H9 (cell line): Measurements from ENCODE around the gene NVL. TPM values are rescaled to one million over a fixed set of nuclear protein-coding genes. Genes with fewer than 3 reads are reported as not detected.

ENCODE experiments used
- DNase-seq: peaks from one replicate; pipeline ENCODE4 v3.0.0-alpha.2; 2017
- H2AFZ ChIP-seq: one replicate; pipeline ENCODE4 v1.6.1; 2013; ENCODE audit warnings: mild to moderate bottlenecking, low read length, control low read depth, moderate library complexity
- H2AK5ac ChIP-seq: 2 replicates; pipeline ENCODE4 v1.6.1; 2013; ENCODE audit warnings: low read length, control low read depth, mixed read lengths; ENCODE audit not compliant: insufficient read length
- H2BK120ac ChIP-seq: one replicate; pipeline ENCODE4 v1.6.1; 2013; ENCODE audit warnings: low read depth, mild to moderate bottlenecking, low read length, control low read depth, inconsistent platforms; ENCODE audit not compliant: poor library complexity, severe bottlenecking
- H2BK12ac ChIP-seq: 2 replicates; pipeline ENCODE4 v1.6.1; 2013; ENCODE audit warnings: low read length, control low read depth, mixed read lengths, low read depth; ENCODE audit not compliant: insufficient read length
- H2BK15ac ChIP-seq: 2 replicates; pipeline ENCODE4 v1.6.1; 2013; ENCODE audit warnings: low read depth, low read length, control low read depth
- H2BK20ac ChIP-seq: one replicate; pipeline ENCODE4 v1.6.1; 2013; ENCODE audit warnings: low read depth, mild to moderate bottlenecking, low read length, control low read depth, inconsistent platforms; ENCODE audit not compliant: poor library complexity, severe bottlenecking
- H2BK5ac ChIP-seq: 2 replicates; pipeline ENCODE4 v1.6.1; 2013; ENCODE audit warnings: low read length, control low read depth, mixed read lengths; ENCODE audit not compliant: insufficient read length
- H3K14ac ChIP-seq: 2 replicates; pipeline ENCODE4 v1.6.1; 2013; ENCODE audit warnings: low read length, control low read depth; ENCODE audit not compliant: insufficient read depth
- H3K18ac ChIP-seq: 2 replicates; pipeline ENCODE4 v1.6.1; 2013; ENCODE audit warnings: low read depth, mild to moderate bottlenecking, mixed read lengths, low read length, control low read depth; ENCODE audit not compliant: insufficient read length
- H3K23ac ChIP-seq: 2 replicates; pipeline ENCODE4 v1.6.1; 2013; ENCODE audit warnings: low read length, control low read depth, mixed read lengths, low read depth; ENCODE audit not compliant: insufficient read length
- H3K23me2 ChIP-seq: 2 replicates; pipeline ENCODE4 v1.6.1; 2013; ENCODE audit warnings: low read depth, mild to moderate bottlenecking, mixed read lengths, low read length, control low read depth; ENCODE audit not compliant: insufficient read length, poor library complexity, severe bottlenecking
- H3K27ac ChIP-seq: 2 replicates; pipeline ENCODE4 v1.5.1; 2013; ENCODE audit warnings: low read length, control low read depth, mixed read lengths, low read depth; ENCODE audit not compliant: insufficient read length
- H3K27me3 ChIP-seq: 2 replicates; pipeline ENCODE4 v1.6.1; 2013; ENCODE audit warnings: low read length, control low read depth, inconsistent platforms; ENCODE audit not compliant: insufficient read depth
- H3K4ac ChIP-seq: 2 replicates; pipeline ENCODE4 v1.6.1; 2013; ENCODE audit warnings: low read depth, mild to moderate bottlenecking, control low read depth, inconsistent platforms, low read length, moderate library complexity
- H3K4me1 ChIP-seq: 2 replicates; pipeline ENCODE4 v1.6.1; 2013; ENCODE audit warnings: low read length, control low read depth, inconsistent platforms; ENCODE audit not compliant: insufficient read depth
- H3K4me2 ChIP-seq: 2 replicates; pipeline ENCODE4 v1.6.1; 2013; ENCODE audit warnings: low read length, control low read depth, mixed read lengths; ENCODE audit not compliant: insufficient read length, insufficient read depth
- H3K56ac ChIP-seq: 2 replicates; pipeline ENCODE4 v1.6.1; 2013; ENCODE audit warnings: low read depth, mild to moderate bottlenecking, mixed read lengths, low read length, control low read depth; ENCODE audit not compliant: insufficient read length
- H3K79me1 ChIP-seq: 2 replicates; pipeline ENCODE4 v1.6.1; 2013; ENCODE audit warnings: low read depth, mild to moderate bottlenecking, moderate library complexity, low read length, control low read depth, inconsistent platforms; ENCODE audit not compliant: insufficient read depth, poor library complexity, severe bottlenecking
- H3K79me2 ChIP-seq: 2 replicates; pipeline ENCODE4 v1.6.1; 2013; ENCODE audit warnings: low read length, control low read depth, inconsistent platforms; ENCODE audit not compliant: insufficient read depth
- H3K9ac ChIP-seq: 2 replicates; pipeline ENCODE4 v1.6.1; 2013; ENCODE audit warnings: low read length, control low read depth, mixed read lengths; ENCODE audit not compliant: insufficient read length; ENCODE audit errors: extremely low read depth
- H3K9me3 ChIP-seq: one replicate; pipeline ENCODE4 v1.6.1; 2013; ENCODE audit warnings: low read depth, low read length, inconsistent platforms; ENCODE audit not compliant: control insufficient read depth
- H3T11ph ChIP-seq: one replicate; pipeline ENCODE4 v1.6.1; 2013; ENCODE audit warnings: mild to moderate bottlenecking, low read length, control low read depth, inconsistent platforms
- H4K20me1 ChIP-seq: one replicate; pipeline ENCODE4 v1.6.1; 2013; ENCODE audit not compliant: control insufficient read depth, insufficient read length, insufficient read depth
- H4K5ac ChIP-seq: 2 replicates; pipeline ENCODE4 v1.6.1; 2013; ENCODE audit warnings: low read depth, mild to moderate bottlenecking, mixed read lengths, low read length, control low read depth; ENCODE audit not compliant: insufficient read length
- H4K8ac ChIP-seq: replicated peaks from 2 replicates; pipeline ENCODE4 v1.6.1; 2013; ENCODE audit warnings: low read length, control low read depth, mixed read lengths, low read depth; ENCODE audit not compliant: insufficient read length
- H4K91ac ChIP-seq: 2 replicates; pipeline ENCODE4 v1.6.1; 2013; ENCODE audit warnings: low read depth, mild to moderate bottlenecking, moderate library complexity, mixed read lengths, low read length, control low read depth; ENCODE audit not compliant: insufficient read length
- H3K27ac Mint-ChIP-seq, 3 experiments: 2 replicates in 2 of 3; 3 replicates in 1 of 3; pipeline ENCODE4 v1.8.0; 2020 to 2021; ENCODE audit warnings: mixed read lengths in 3 of 3, mild to moderate bottlenecking in 1 of 3, moderate library complexity in 1 of 3
- H3K27me3 Mint-ChIP-seq: 2 replicates; pipeline ENCODE4 v1.8.0; 2021; ENCODE audit warnings: low read depth, mild to moderate bottlenecking, moderate library complexity, mixed read lengths
- H3K36me3 Mint-ChIP-seq, 3 experiments: 2 replicates in 2 of 3; 3 replicates in 1 of 3; pipeline ENCODE4 v1.8.0; 2020 to 2021; ENCODE audit warnings: low read depth in 3 of 3, mixed read lengths in 3 of 3; ENCODE audit not compliant: insufficient read depth in 1 of 3
- H3K4me1 Mint-ChIP-seq, 2 experiments: 2 replicates each; pipeline ENCODE4 v1.8.0; 2020; ENCODE audit warnings: mixed read lengths in 2 of 2
- H3K4me3 Mint-ChIP-seq, 2 experiments: 2 replicates in 1 of 2; 3 replicates in 1 of 2; pipeline ENCODE4 v1.8.0; 2020 to 2021; ENCODE audit warnings: mild to moderate bottlenecking in 2 of 2, mixed read lengths in 2 of 2, moderate library complexity in 1 of 2
- H3K9me3 Mint-ChIP-seq, 2 experiments: 2 replicates in 1 of 2; 3 replicates in 1 of 2; pipeline ENCODE4 v1.8.0; 2020; ENCODE audit warnings: mild to moderate bottlenecking in 2 of 2, mixed read lengths in 2 of 2, moderate library complexity in 1 of 2
- CTCF ChIP-seq: fragments of 200-600 bp; sonication (generic); conservative IDR thresholded peaks from 3 replicates; pipeline ENCODE4 v1.8.0; 2021; ENCODE audit warnings: antibody characterized with exemption, mild to moderate bottlenecking
- WGBS: extraction: QIAGEN DNeasy Blood & Tissue Kit; methylation state at CpG from one replicate; pipeline ENCODE4 v1.1.7; 2013; ENCODE audit warnings: missing lambda C conversion rate, low lambda C conversion rate, mixed read lengths; ENCODE audit not compliant: insufficient read length; ENCODE audit errors: extremely low coverage; 5-methylcytosine and 5-hydroxymethylcytosine counted together
- total RNA-seq: library from RNA; stranded (reverse); gene quantifications from 2 replicates; pipeline ENCODE4 v1.2.1, GENCODE V29; 2021

The NVL gene
- total RNA-seq, 1 experiment from 2014 or later = 66.9 TPM

GRCh38 chr1:224356685-224357625 lies 27.0 kb upstream of the NVL start, which contains the start of gene CNIH4:
Gene CNIH4 (plus strand): TSS chr1:224356879. CDS start chr1:224356925, 46 bp downstream.
- H3K18ac ChIP-seq = peak within 1 kb of the TSS; percentile 9
- no peak within 1 kb of the TSS for H4K91ac ChIP-seq
- peak within 1 kb of the TSS; percentile 71 for H3K4me2 ChIP-seq
- H3K56ac ChIP-seq = no peak within 1 kb of the TSS
- no peak within 1 kb of the TSS for H2BK15ac ChIP-seq
- peak within 1 kb of the TSS; percentile 62 for H3K14ac ChIP-seq
- peak; percentile 93 for DNase-seq
- H3K79me1 ChIP-seq = peaks cover 7% of the 10 kb centered on the region
- H3K4ac ChIP-seq = no peak within 1 kb of the TSS
- H3K23me2 ChIP-seq = no peaks in the 10 kb centered on the region
- no peak within 1 kb of the TSS for H2BK120ac ChIP-seq
- no peaks in the 10 kb centered on the region for H4K20me1 ChIP-seq
- Mint-ChIP-seq H3K4me1 (peaks cover 20 to 24% of the 10 kb centered on the region in 2 experiments), H3K27ac (peak within 1 kb of the TSS; percentile 3 to 37 (median 8); a peak in 5 of 7 replicates), H3K27me3 (no peaks in the 10 kb centered on the region), H3K4me3 (peak within 1 kb of the TSS; percentile 89 to 93), H3K36me3 (peaks cover 0 to 22% (median 13%) of the 10 kb centered on the region in 3 experiments; a peak in 6 of 7 replicates), H3K9me3 (peaks cover under 1 to 5% of the 10 kb centered on the region in 2 experiments; a peak in 2 of 5 replicates)
- no peak within 1 kb of the TSS for H2AFZ ChIP-seq
- peaks cover 17% of the 10 kb centered on the region; the same call in 1 of the 2 replicates for H3K79me2 ChIP-seq
- H3K23ac ChIP-seq = no peak within 1 kb of the TSS
- WGBS = no CpG with 5 or more reads among the region's 78 CpGs
- no peak for TF ChIP-seq CTCF
- H3K27me3 ChIP-seq = no peaks in the 10 kb centered on the region
- no peak within 1 kb of the TSS for H3T11ph ChIP-seq
- H3K9ac ChIP-seq = peak within 1 kb of the TSS; percentile 68
- no peak within 1 kb of the TSS for H3K27ac ChIP-seq
- no peaks in the 10 kb centered on the region for H3K9me3 ChIP-seq
- no peak within 1 kb of the TSS for H2BK5ac ChIP-seq
- H2BK20ac ChIP-seq = no peak within 1 kb of the TSS
- peaks cover 2% of the 10 kb centered on the region; the same call in 1 of the 2 replicates for H3K4me1 ChIP-seq
- no peak within 1 kb of the TSS for H2BK12ac ChIP-seq
- H2AK5ac ChIP-seq = no peak within 1 kb of the TSS
- H4K8ac ChIP-seq = no peak within 1 kb of the TSS
- no peak within 1 kb of the TSS for H4K5ac ChIP-seq
